Activated CD4-positive, alpha-beta T cell treated with anti-CD3 and anti-CD28 coated beads, Interleukin-2, amount 50 U/mL, for 16 hours (primary cell): ENCODE measurements around the gene PCDHA11.
"Not testable (repeated sequence)": the region's sequence is repeated elsewhere in the genome, so short reads cannot be mapped to it uniquely, and the experiment has no call there.

Experiments used
- DNase-seq: peaks from one replicate; pipeline ENCODE4 v3.0.0-alpha.2; 2020

Gene PCDHA11

GRCh38 chr5:140868721-140869554 is at the start of gene PCDHA11:
TSS of gene PCDHA11 (plus strand) at chr5:140868957. CDS start at chr5:140869104, 147 bp downstream.
- DNase-seq: peak; percentile 5

- DNase-seq: peak; percentile 23
Observed at GRCh38 chr5:140821375-140822280, 47.1 kb upstream of the PCDHA11 start, which contains the start of gene PCDHA5. TSS of gene PCDHA5 (plus strand) at chr5:140821613.

GRCh38 chr5:140822281-140822629 is 46.5 kb upstream of the PCDHA11 start:
- no peak for DNase-seq

GRCh38 chr5:140822969-140823368 is 45.8 kb upstream of the PCDHA11 start:
- not testable (repeated sequence) for DNase-seq

GRCh38 chr5:140823475-140823874 is 45.3 kb upstream of the PCDHA11 start:
- DNase-seq: no peak

- no peak for DNase-seq
Observed at GRCh38 chr5:140827704-140828361, 40.9 kb upstream of the PCDHA11 start, which contains the start of gene PCDHA6. TSS of gene PCDHA6 (plus strand) at chr5:140827960. CDS start at chr5:140828092, 132 bp downstream.

- DNase-seq: no peak
Observed at GRCh38 chr5:140828362-140828737, 40.4 kb upstream of the PCDHA11 start.

GRCh38 chr5:140829511-140830501 is 39.0 kb upstream of the PCDHA11 start:
- DNase-seq: not testable (repeated sequence)

GRCh38 chr5:140833993-140834392 is 34.8 kb upstream of the PCDHA11 start, which contains the start of gene PCDHA7:
TSS of gene PCDHA7 (plus strand) at chr5:140834269. CDS start at chr5:140834384, 115 bp downstream.
- DNase-seq: no peak

- not testable (repeated sequence) for DNase-seq
Observed at GRCh38 chr5:140834439-140835008, 34.2 kb upstream of the PCDHA11 start.

- no peak for DNase-seq
Observed at GRCh38 chr5:140835622-140836510, 32.9 kb upstream of the PCDHA11 start.

- DNase-seq: peak; percentile 2
Observed at GRCh38 chr5:140840978-140841962, 27.5 kb upstream of the PCDHA11 start, which contains the start of gene PCDHA8. TSS of gene PCDHA8 (plus strand) at chr5:140841187. CDS start at chr5:140841322, 135 bp downstream.

- no peak for DNase-seq
Observed at GRCh38 chr5:140842798-140843733, 25.7 kb upstream of the PCDHA11 start.

GRCh38 chr5:140848139-140849102 is 20.3 kb upstream of the PCDHA11 start, which contains the start of gene PCDHA9:
TSS of gene PCDHA9 (plus strand) at chr5:140848382. CDS start at chr5:140848496, 114 bp downstream.
- not testable (repeated sequence) for DNase-seq

GRCh38 chr5:140849831-140850634 is 18.7 kb upstream of the PCDHA11 start:
- DNase-seq: not testable (repeated sequence)
